Superior temporal gyrus (tissue), 1 donor: ENCODE data around the gene C9orf152.
A peak's percentile ranks its signal among the peaks of the same experiment; 100 is the strongest.
"Not testable (repeated sequence)": the region's sequence is repeated elsewhere in the genome, so short reads cannot be mapped to it uniquely, and the experiment has no call there.

ENCODE experiments used
- DNase-seq: peaks from one replicate; pipeline ENCODE4 v3.0.0-alpha.2; 2016; ENCODE audit errors: extremely low spot score

The C9orf152 gene

GRCh38 chr9:110208031-110208430 lies at the start of gene C9orf152:
Gene C9orf152 (minus strand): TSS chr9:110208159. CDS start chr9:110207579, 580 bp downstream.
- DNase-seq: no peak

GRCh38 chr9:110257097-110257841 lies 49.3 kb upstream of the C9orf152 start:
- DNase-seq: peak; percentile 62

- DNase-seq: peak; percentile 87
Observed at GRCh38 chr9:110256380-110257096, 48.6 kb upstream of the C9orf152 start, which contains the start of gene TXN. Gene TXN (minus strand): TSS chr9:110256507. CDS start chr9:110256435, 72 bp downstream.

- DNase-seq: no peak
Observed at GRCh38 chr9:110255463-110256379, 47.8 kb upstream of the C9orf152 start.

- DNase-seq: no peak
Observed at GRCh38 chr9:110255034-110255462, 47.1 kb upstream of the C9orf152 start.

- no peak for DNase-seq
Observed at GRCh38 chr9:110254500-110254899, 46.5 kb upstream of the C9orf152 start.

- DNase-seq: no peak
Observed at GRCh38 chr9:110252509-110253139, 44.7 kb upstream of the C9orf152 start.

GRCh38 chr9:110251770-110252169 lies 43.8 kb upstream of the C9orf152 start:
- not testable (repeated sequence) for DNase-seq

GRCh38 chr9:110251212-110251611 lies 43.3 kb upstream of the C9orf152 start:
- DNase-seq: no peak

- DNase-seq: no peak
Observed at GRCh38 chr9:110249603-110250002, 41.6 kb upstream of the C9orf152 start.

GRCh38 chr9:110248361-110248760 lies 40.4 kb upstream of the C9orf152 start:
- DNase-seq: no peak

GRCh38 chr9:110246214-110246613 lies 38.3 kb upstream of the C9orf152 start:
- DNase-seq: no peak

- no peak for DNase-seq
Observed at GRCh38 chr9:110244616-110245015, 36.7 kb upstream of the C9orf152 start.

GRCh38 chr9:110241858-110242321 lies 33.9 kb upstream of the C9orf152 start:
- no peak for DNase-seq

GRCh38 chr9:110241260-110241857 lies 33.4 kb upstream of the C9orf152 start:
- no peak for DNase-seq

- no peak for DNase-seq
Observed at GRCh38 chr9:110240198-110240597, 32.2 kb upstream of the C9orf152 start.

GRCh38 chr9:110228321-110228720 lies 20.4 kb upstream of the C9orf152 start:
- no peak for DNase-seq

GRCh38 chr9:110224583-110224982 lies 16.6 kb upstream of the C9orf152 start:
- no peak for DNase-seq

GRCh38 chr9:110220809-110221208 lies 12.8 kb upstream of the C9orf152 start:
- no peak for DNase-seq

GRCh38 chr9:110217656-110218099 lies 9.7 kb upstream of the C9orf152 start:
- DNase-seq: peak; percentile 84
